Islet of Langerhans (tissue), 1 donor: Measurements from ENCODE around the gene ATP8B1.

Experiments
- FAIRE-seq: peaks from one replicate; lab custom pipeline; 2011; peaks lifted over from hg19 to GRCh38; lab: Jason Lieb, UNC

ATP8B1 gene

GRCh38 chr18:57618910-57619309 is 184.2 kb downstream of the ATP8B1 start:
- FAIRE-seq: no peak

GRCh38 chr18:57603871-57604270 is 199.2 kb downstream of the ATP8B1 start:
- FAIRE-seq: no peak
